WTC11 (cell line): ENCODE results near the gene CYP11A1. TPM values are rescaled to one million over a fixed set of nuclear protein-coding genes. Genes with fewer than 3 reads are reported as not detected.

Source experiments
- ATAC-seq: fragments of 200-7000 bp; cut with Tn5 transposase; 2 replicates; pipeline ENCODE4 v1.10.0; 2021; ENCODE audit warnings: mild to moderate bottlenecking, moderate library complexity
- CTCF ChIA-PET: fragments of 300-600 bp; sonication (Branson Sonifier 250); formaldehyde crosslinking; loops from one replicate; lab custom pipeline; 2021; ENCODE audit warnings: antibody characterized with exemption; lab: Charles Lee
- POLR2A ChIA-PET: fragments of 350-600 bp; sonication (Branson Sonifier 250); formaldehyde crosslinking; loops from one replicate; lab custom pipeline; 2021; ENCODE audit warnings: antibody characterized with exemption; lab: Charles Lee
- DNase-seq: peaks from one replicate; pipeline ENCODE4 v3.0.0; 2021; ENCODE audit warnings: low spot score
- H3K27ac Mint-ChIP-seq: 2 replicates; pipeline ENCODE4 v1.8.0; 2021; ENCODE audit warnings: mixed read lengths
- H3K27me3 Mint-ChIP-seq: 2 replicates; pipeline ENCODE4 v1.8.0; 2021; ENCODE audit warnings: low read depth, mild to moderate bottlenecking, moderate library complexity, mixed read lengths
- H3K36me3 Mint-ChIP-seq: 2 replicates; pipeline ENCODE4 v1.8.0; 2021; ENCODE audit warnings: mixed read lengths
- H3K4me1 Mint-ChIP-seq: 2 replicates; pipeline ENCODE4 v1.8.0; 2022; ENCODE audit warnings: mixed read lengths
- H3K4me3 Mint-ChIP-seq: 2 replicates; pipeline ENCODE4 v1.8.0; 2021; ENCODE audit warnings: mild to moderate bottlenecking, moderate library complexity, mixed read lengths
- H3K9me3 Mint-ChIP-seq: 2 replicates; pipeline ENCODE4 v1.8.0; 2021; ENCODE audit warnings: mixed read lengths
- CBFB ChIP-seq: sonication (generic); formaldehyde crosslinking; IDR thresholded peaks from 2 replicates; pipeline ENCODE4 v1.8.1; 2022; ENCODE audit warnings: mild to moderate bottlenecking, low read depth, missing genetic modification reagents
- CREM ChIP-seq: sonication (generic); formaldehyde crosslinking; IDR thresholded peaks from 2 replicates; pipeline ENCODE4 v1.8.1; 2022; ENCODE audit warnings: mild to moderate bottlenecking, missing genetic modification reagents, moderate library complexity
- GRHL2 ChIP-seq: fragments of 250-450 bp; sonication (Bioruptor Pico); IDR thresholded peaks from 2 replicates; pipeline ENCODE4 v1.8.0; 2022; ENCODE audit warnings: mild to moderate bottlenecking, moderate library complexity; ENCODE audit not compliant: insufficient replicate concordance, severe bottlenecking
- IRF2 ChIP-seq: sonication (generic); formaldehyde crosslinking; IDR thresholded peaks from 2 replicates; pipeline ENCODE4 v1.8.0; 2022; ENCODE audit warnings: low read depth, missing genetic modification reagents, borderline replicate concordance
- KAT7 ChIP-seq: sonication (generic); formaldehyde crosslinking; IDR thresholded peaks from 2 replicates; pipeline ENCODE4 v1.8.1; 2023; ENCODE audit warnings: missing genetic modification reagents, mild to moderate bottlenecking, borderline replicate concordance
- MYBL2 ChIP-seq: sonication (generic); formaldehyde crosslinking; IDR thresholded peaks from 2 replicates; pipeline ENCODE4 v1.8.1; 2023; ENCODE audit warnings: mild to moderate bottlenecking, moderate library complexity, missing genetic modification reagents
- NR1H2 ChIP-seq: sonication (generic); formaldehyde crosslinking; IDR thresholded peaks from 2 replicates; pipeline ENCODE4 v1.9.0; 2021; ENCODE audit warnings: mild to moderate bottlenecking, moderate library complexity, missing genetic modification reagents
- OVOL2 ChIP-seq: fragments of 250-450 bp; sonication (Bioruptor Pico); IDR thresholded peaks from 2 replicates; pipeline ENCODE4 v1.9.0; 2021; ENCODE audit warnings: mild to moderate bottlenecking, borderline replicate concordance
- RELA ChIP-seq: sonication (generic); formaldehyde crosslinking; IDR thresholded peaks from 2 replicates; pipeline ENCODE4 v1.8.1; 2022; ENCODE audit warnings: missing genetic modification reagents, mild to moderate bottlenecking, borderline replicate concordance
- ZNF121 ChIP-seq: sonication (generic); formaldehyde crosslinking; IDR thresholded peaks from 2 replicates; pipeline ENCODE4 v1.8.0; 2023; ENCODE audit warnings: missing genetic modification reagents
- ZNF317 ChIP-seq: sonication (generic); formaldehyde crosslinking; IDR thresholded peaks from 2 replicates; pipeline ENCODE4 v1.8.1; 2023; ENCODE audit warnings: low read depth, mild to moderate bottlenecking, moderate library complexity, missing genetic modification reagents, borderline replicate concordance
- total RNA-seq: library from RNA; stranded (reverse); gene quantifications from 3 replicates; pipeline ENCODE4 v1.2.3, GENCODE V29; 2021
- TF ChIP-seq, protein P1 (sequence below): fragments of 250-450 bp; sonication (Bioruptor Pico); IDR thresholded peaks from 2 replicates; pipeline ENCODE4 v1.9.0; 2021; ENCODE audit warnings: mild to moderate bottlenecking
- TF ChIP-seq, protein P2 (sequence below): sonication (generic); formaldehyde crosslinking; IDR thresholded peaks from 2 replicates; pipeline ENCODE4 v1.8.1; 2022; ENCODE audit warnings: low read depth, mild to moderate bottlenecking, moderate library complexity, missing genetic modification reagents, borderline replicate concordance
- TF ChIP-seq, protein P3 (sequence below): fragments of 250-450 bp; sonication (Bioruptor Pico); IDR thresholded peaks from 2 replicates; pipeline ENCODE4 v1.9.0; 2021; ENCODE audit warnings: moderate library complexity, mild to moderate bottlenecking, inconsistent platforms, borderline replicate concordance
- TF ChIP-seq, protein P4 (sequence below): sonication (generic); formaldehyde crosslinking; conservative IDR thresholded peaks from 2 replicates; pipeline ENCODE4 v1.8.1; 2023; ENCODE audit warnings: mild to moderate bottlenecking, low read depth, missing genetic modification reagents, moderate library complexity

Gene CYP11A1
- total RNA-seq, 1 experiment from 2014 or later = 3.4 TPM

DNA sequence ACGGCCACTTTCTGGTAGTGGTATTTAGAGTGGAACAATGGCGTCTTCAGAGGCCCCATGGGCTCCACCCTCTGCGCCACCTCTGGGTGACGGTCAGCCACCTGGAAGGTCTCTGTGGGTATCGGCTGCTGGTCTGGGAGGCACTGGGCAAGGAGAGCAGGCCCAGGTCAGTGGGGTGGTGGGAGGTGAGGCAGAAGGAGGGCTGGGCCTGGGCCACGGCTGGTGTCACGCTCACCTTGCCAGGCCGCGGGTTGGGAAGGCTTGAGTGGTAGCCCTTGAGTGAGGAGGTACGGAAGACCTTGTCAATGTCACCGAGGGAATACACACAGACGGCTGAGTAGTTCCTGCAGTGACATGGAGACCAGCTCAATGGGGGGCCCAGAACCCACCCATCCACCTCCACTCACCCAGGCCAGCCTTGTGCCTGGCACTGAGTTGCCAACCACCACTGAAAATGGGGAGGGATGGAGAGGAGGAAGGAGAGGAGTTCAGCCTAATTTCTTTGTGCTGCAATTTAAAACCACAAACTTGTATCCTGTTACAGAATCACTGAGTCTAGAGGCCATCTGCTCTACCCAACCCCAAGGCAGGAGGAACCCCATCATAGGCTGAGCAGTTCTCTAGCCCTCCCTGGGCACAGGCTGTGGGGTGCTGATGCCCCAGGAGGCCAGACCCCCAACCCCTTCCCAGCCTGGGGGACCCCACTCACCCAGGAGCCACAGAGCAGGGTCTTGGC is 47.3 kb upstream of the CYP11A1 start:
- Mint-ChIP-seq H3K4me3 (no peak overlapping the region), H3K27me3 (no peaks in the 10 kb centered on the region)
- DNase-seq (no peak), ATAC-seq (no peak)
- TF ChIP-seq, protein P1, sequence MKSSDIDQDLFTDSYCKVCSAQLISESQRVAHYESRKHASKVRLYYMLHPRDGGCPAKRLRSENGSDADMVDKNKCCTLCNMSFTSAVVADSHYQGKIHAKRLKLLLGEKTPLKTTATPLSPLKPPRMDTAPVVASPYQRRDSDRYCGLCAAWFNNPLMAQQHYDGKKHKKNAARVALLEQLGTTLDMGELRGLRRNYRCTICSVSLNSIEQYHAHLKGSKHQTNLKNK = no peak
- TF ChIP-seq MYBL2 = no peak
- TF ChIP-seq OVOL2 (CRISPR knock-in tag) = no peak
- TF ChIP-seq RELA = no peak
- TF ChIP-seq CREM (CRISPR knock-in tag) = no peak
- no peak for TF ChIP-seq NR1H2 (CRISPR knock-in tag)
- TF ChIP-seq, protein P2, sequence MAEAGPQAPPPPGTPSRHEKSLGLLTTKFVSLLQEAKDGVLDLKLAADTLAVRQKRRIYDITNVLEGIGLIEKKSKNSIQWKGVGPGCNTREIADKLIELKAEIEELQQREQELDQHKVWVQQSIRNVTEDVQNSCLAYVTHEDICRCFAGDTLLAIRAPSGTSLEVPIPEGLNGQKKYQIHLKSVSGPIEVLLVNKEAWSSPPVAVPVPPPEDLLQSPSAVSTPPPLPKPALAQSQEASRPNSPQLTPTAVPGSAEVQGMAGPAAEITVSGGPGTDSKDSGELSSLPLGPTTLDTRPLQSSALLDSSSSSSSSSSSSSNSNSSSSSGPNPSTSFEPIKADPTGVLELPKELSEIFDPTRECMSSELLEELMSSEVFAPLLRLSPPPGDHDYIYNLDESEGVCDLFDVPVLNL = no peak
- TF ChIP-seq ZNF121 (CRISPR knock-in tag) = no peak
- no peak for TF ChIP-seq IRF2 (CRISPR knock-in tag)
- no peak for TF ChIP-seq CBFB (CRISPR knock-in tag)
- TF ChIP-seq GRHL2 (CRISPR knock-in tag) = no peak
- TF ChIP-seq ZNF317 (CRISPR knock-in tag) = no peak
- TF ChIP-seq, protein P3, sequence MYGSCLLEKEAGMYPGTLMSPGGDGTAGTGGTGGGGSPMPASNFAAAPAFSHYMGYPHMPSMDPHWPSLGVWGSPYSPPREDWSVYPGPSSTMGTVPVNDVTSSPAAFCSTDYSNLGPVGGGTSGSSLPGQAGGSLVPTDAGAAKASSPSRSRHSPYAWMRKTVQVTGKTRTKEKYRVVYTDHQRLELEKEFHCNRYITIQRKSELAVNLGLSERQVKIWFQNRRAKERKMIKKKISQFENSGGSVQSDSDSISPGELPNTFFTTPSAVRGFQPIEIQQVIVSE (CRISPR knock-in tag) = no peak
- TF ChIP-seq, protein P4, sequence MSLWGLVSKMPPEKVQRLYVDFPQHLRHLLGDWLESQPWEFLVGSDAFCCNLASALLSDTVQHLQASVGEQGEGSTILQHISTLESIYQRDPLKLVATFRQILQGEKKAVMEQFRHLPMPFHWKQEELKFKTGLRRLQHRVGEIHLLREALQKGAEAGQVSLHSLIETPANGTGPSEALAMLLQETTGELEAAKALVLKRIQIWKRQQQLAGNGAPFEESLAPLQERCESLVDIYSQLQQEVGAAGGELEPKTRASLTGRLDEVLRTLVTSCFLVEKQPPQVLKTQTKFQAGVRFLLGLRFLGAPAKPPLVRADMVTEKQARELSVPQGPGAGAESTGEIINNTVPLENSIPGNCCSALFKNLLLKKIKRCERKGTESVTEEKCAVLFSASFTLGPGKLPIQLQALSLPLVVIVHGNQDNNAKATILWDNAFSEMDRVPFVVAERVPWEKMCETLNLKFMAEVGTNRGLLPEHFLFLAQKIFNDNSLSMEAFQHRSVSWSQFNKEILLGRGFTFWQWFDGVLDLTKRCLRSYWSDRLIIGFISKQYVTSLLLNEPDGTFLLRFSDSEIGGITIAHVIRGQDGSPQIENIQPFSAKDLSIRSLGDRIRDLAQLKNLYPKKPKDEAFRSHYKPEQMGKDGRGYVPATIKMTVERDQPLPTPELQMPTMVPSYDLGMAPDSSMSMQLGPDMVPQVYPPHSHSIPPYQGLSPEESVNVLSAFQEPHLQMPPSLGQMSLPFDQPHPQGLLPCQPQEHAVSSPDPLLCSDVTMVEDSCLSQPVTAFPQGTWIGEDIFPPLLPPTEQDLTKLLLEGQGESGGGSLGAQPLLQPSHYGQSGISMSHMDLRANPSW (CRISPR knock-in tag) = no peak
- TF ChIP-seq KAT7 (CRISPR knock-in tag) = no peak
- TF ChIP-seq, all 79 proteins: peak for 0
- H3K4me1 Mint-ChIP-seq = no peaks in the 10 kb centered on the region
- ChIA-PET CTCF (no interaction called here), POLR2A (no interaction called here)
- no peaks in the 10 kb centered on the region for H3K9me3 Mint-ChIP-seq
- H3K36me3 Mint-ChIP-seq = peaks cover 12% of the 10 kb centered on the region
- H3K27ac Mint-ChIP-seq = no peak overlapping the region

DNA sequence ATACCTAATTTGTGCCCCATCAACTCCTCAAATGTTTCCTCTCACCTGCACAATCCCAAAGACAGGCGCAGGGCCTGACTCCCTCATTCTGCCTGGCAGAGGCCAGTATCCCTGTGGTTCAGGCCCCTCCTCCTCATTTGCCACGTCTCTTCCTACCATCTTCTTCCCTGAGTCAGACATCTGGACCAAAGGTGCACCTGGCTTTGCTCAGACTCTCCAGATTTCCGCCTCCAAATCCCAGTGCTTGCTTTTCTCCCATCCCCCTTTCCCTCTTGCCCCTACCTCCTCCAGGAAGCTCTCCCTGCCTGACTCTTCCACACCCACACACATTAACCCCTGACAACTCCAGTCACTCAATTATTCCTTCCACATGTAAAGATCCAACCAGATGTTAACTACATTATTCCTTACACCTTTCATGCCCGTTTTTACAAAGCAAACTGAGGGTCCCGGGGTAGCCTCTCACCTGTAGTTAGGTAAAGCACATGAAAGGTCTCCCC is 46.7 kb upstream of the CYP11A1 start:
- Mint-ChIP-seq H3K36me3 (peaks cover 12% of the 10 kb centered on the region), H3K4me1 (no peaks in the 10 kb centered on the region), H3K27ac (no peak overlapping the region), H3K9me3 (no peaks in the 10 kb centered on the region), H3K4me3 (no peak overlapping the region), H3K27me3 (no peaks in the 10 kb centered on the region)
- TF ChIP-seq, protein P3 (CRISPR knock-in tag) = no peak
- DNase-seq (no peak), ATAC-seq (no peak)
- CTCF ChIA-PET = no interaction called here
- POLR2A ChIA-PET = interaction anchor here (0.5 kb wide), 1 partner anchor 1975 kb away, joined by 8 read pairs; no protein-coding TSS in a partner anchor
